DMS79 (cell line): ENCODE data around the gene UPK3B.
"Not testable (repeated sequence)": the region's sequence is repeated elsewhere in the genome, so short reads cannot be mapped to it uniquely, and the experiment has no call there.

Source experiments
- DNase-seq: peaks from one replicate; lab custom pipeline; 2025; lab: John Stamatoyannopoulos, UW

UPK3B gene

GRCh38 chr7:76492139-76492538 is 18.2 kb upstream of the UPK3B start:
- DNase-seq = not testable (repeated sequence)

DNA sequence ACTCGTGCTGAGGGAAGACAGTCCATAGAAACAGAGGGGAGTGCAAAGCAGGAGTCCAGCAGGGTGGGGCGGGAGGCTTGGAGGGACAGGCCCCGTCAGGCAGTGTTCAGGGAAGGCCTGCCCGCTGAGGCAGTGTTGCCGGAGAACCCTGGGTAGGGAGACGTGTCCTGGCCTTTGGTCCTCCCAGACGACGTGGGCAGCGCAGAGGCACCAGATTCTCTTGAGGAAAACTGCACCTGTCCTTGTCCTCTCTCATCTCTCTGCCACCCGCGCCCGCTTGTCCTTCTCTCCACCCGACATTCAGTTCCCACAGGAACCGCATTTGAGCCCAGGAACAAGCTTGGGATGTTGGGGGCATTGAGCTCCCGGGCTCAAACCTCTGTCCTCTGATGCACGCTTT is 14.6 kb upstream of the UPK3B start:
- not testable (repeated sequence) for DNase-seq

GRCh38 chr7:76497918-76498582 is 12.3 kb upstream of the UPK3B start:
- not testable (repeated sequence) for DNase-seq

- DNase-seq = not testable (repeated sequence)
These were observed 11.7 kb upstream of the UPK3B start for GRCh38 chr7:76498583-76499200.

DNA sequence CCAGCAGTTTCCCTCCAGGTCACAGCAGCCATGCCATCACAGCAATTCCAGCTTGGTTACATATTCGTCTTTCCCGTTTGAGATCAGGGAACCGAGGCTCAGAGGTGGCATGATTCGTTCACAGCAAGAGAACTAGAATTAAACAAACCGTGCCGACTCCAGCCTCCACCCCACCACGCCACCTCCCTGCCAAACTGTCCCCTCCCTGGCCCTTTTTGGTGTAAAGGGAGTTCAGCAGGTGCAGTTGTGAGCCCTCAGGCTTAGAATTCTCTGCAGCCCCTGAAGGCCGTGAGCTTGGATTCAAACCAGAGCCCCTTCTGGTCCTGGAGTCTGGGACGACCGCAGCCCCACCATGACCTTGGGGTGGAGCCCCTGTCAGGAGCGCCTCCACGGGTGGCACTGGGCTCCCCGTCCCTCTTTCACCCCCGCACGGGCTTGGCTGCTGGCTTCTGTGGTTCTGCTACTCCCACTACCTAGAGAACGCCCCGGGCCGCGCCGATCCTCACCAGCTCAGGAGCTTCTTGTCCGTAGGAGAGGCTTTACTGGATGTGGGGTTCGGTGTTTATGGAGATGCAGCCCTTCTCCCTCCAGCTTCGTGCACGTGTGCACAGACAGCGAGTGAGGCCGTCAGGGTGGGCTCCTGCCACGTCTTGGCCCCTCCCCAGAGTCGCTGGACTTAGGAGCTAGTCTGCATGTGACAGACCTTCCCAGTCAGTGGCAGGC is 11.0 kb upstream of the UPK3B start:
- DNase-seq = not testable (repeated sequence)

DNA sequence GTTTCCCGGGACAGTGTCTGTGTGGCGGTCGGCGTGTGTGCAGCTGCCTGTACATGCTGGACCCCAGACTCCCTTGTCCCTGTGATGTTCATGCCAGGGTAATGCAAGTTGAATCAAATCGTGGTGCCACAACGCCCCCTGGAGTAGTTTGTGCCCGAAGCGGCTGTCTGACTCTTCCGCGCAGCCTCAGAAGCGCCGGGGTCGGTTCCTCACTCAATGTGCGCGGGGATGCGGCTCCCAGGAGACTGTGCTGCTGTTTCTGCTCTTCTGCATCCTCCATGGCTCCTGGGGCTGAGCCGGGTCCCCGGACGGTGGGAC is 10.5 kb upstream of the UPK3B start:
- DNase-seq = not testable (repeated sequence)

- not testable (repeated sequence) for DNase-seq
These were observed 8.1 kb upstream of the UPK3B start for GRCh38 chr7:76502224-76502623.

- DNase-seq = not testable (repeated sequence)
These were observed 7.5 kb upstream of the UPK3B start for GRCh38 chr7:76502836-76503235.

DNA sequence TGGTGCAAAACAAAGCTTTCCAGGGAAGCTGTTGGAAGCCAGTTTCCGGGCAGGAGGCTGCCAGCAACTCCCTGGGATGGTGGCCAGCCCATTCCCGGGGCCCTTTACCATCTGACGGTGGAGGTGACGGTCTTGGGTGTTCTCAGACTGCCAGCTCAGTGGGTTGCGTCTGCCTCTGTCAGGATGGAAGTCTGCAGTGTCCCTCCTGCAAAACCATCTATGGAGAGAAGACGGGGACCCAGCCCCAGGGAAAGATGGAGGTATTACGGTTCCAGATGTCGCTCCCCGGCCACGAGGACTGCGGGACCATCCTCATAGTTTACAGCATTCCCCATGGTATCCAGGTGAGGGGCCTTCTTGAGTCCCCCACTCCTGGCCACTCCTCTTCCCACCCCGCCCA is 7.1 kb upstream of the UPK3B start:
- not testable (repeated sequence) for DNase-seq

GRCh38 chr7:76504351-76505167 is 5.8 kb upstream of the UPK3B start:
- DNase-seq = not testable (repeated sequence)

DNA sequence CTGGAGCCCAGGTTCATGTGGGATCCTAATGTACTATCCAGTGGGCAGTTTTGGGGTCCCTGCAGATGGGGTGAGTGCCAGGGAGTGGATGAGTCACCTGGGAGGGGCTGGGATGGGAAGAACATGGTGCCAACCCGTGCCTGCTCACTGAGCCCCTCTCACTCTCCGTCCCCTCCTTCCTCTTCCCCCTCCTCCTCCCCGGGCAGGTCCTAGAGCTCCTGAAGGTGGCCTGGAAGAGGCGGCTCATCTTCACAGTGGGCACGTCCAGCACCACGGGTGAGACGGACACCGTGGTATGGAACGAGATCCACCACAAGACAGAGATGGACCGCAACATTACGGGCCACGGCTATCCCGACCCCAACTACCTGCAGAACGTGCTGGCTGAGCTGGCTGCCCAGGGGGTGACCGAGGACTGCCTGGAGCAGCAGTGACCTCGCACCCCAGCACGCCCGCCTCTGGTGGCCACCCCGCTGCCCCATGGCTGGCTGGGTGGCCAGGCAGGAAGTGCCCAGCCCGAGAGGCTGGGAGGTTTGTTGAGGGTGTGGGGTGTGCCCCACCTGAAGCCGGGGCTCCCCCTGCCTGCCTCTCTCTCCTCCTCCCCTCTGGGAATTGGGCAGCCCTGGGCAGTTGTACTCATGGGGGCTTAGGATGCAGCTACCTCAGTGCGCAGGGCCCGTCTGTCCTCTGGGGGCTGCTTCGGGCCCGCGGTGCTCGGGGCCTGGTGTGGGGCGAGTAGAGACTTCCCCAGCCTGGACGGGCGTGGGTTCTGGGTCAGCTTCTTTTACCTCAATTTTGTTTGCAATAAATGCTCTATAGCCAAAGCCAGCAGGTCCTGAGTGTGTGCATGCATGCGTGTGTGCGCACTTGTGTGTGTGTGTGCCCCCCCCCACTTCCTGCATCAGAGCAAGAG is 4.9 kb upstream of the UPK3B start:
- no peak for DNase-seq

- no peak for DNase-seq
These were observed 4.3 kb upstream of the UPK3B start for GRCh38 chr7:76506081-76506440.

DNA sequence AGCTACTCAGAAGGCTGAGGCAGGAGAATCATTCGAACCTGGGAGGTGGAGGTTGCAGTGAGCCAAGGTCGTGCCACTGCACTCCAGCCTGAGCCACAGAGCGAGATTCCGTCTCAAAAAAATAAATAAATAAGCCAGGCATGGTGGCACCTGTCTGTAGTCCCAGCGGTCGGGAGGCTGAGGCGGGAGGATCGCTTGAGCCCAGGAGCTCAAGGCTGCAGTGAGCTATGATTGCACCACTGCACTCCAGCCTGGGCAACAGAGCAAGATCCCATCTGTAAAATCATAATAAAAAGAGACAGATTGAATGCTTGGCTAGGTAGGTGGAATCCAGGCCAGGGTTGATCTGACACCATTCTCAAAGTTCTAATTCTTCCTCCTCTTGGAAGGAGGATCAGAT is 3.7 kb upstream of the UPK3B start:
- not testable (repeated sequence) for DNase-seq

DNA sequence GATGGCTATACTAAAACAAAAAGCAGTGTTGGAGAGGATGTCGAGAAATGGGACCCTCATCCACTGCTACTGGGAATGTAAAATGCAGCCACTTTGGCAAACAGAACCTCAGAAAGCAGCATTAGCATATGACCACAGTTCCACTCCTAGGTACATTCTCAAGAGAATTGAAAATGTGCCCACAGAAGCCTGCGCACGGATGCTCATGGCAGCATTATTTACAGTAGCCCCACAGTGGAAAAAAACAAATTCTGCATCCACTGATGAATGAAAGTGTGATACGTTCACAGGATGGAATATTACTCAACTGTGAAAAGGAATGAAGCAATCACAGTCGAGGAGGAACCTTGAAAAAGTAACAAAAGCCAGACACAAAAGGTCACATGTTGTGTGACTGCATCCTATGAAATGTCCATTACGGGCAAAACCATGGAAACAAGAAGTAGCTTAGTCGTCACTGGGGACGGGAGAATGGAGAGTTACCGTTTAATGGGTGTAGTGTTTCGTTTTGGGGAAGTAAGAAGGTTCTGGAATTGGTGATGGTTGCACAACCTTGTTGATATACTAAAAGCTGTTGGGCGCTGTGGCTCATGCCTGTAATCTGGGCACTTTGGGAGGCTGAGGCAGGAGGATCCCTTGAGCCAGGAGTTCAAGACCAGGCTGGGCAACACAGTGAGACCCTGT is 2.5 kb upstream of the UPK3B start:
- no peak for DNase-seq

DNA sequence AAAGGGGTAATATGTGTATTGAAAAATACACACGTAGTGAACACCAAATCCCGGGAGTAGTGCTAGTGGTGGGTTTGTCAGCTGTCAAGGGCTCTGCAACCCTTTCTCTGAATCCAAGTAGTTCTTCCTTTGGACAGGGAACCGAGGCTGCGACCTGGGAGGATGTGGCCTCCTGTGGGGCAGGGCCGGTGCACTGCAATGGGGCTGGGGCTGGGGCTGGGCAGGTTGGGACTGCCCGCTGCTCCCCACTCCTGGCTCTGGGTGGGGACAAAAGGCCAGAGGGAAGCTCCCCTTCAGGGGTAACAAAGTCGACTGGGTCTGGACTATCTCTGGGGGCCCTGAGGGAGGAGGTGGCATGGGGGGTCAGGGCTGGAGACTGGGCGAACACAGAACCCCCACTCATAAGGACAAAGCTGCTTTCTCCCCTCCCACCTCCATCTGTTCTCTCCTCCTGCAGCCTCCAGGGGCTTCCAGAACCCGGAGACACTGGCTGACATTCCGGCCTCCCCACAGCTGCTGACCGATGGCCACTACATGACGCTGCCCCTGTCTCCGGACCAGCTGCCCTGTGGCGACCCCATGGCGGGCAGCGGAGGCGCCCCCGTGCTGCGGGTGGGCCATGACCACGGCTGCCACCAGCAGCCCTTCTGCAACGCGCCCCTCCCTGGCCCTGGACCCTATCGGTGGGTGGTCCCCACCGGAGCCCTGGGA is 1.0 kb downstream of the UPK3B start:
- not testable (repeated sequence) for DNase-seq

- not testable (repeated sequence) for DNase-seq
These were observed 1.8 kb downstream of the UPK3B start for GRCh38 chr7:76511911-76512885.

- no peak for DNase-seq
These were observed 2.8 kb downstream of the UPK3B start for GRCh38 chr7:76512941-76513816.
